Left lung (tissue), 10 donors: ENCODE results near the gene TOP1. TPM values are rescaled to one million over a fixed set of nuclear protein-coding genes. Genes with fewer than 3 reads are reported as not detected.

Experiments
- ATAC-seq: fragments of 200-7000 bp; cut with Tn5 transposase; one replicate; pipeline ENCODE4 v1.9.1; 2020; ENCODE audit warnings: moderate library complexity
- DNase-seq, 4 donors: peaks; one replicate each; pipeline ENCODE4 v3.0.0-alpha.2; 2013 to 2020
- H3K27ac ChIP-seq, 2 donors: fragments of 200-600 bp; sonication (generic) in 1 of 2; one replicate each; pipeline versions ENCODE4 v1.5.0 to v1.8.0; 2020 to 2021
- H3K27me3 ChIP-seq, 2 donors: fragments of 200-600 bp; sonication (generic) in 1 of 2; one replicate each; pipeline versions ENCODE4 v1.5.0 to v1.8.0; 2020 to 2021
- H3K36me3 ChIP-seq, 2 donors: fragments of 200-600 bp; sonication (generic) in 1 of 2; one replicate each; pipeline versions ENCODE4 v1.5.0 to v1.8.0; 2020 to 2021
- H3K4me1 ChIP-seq, 2 donors: fragments of 200-600 bp; one replicate each; pipeline ENCODE4 v1.8.0; 2021
- H3K4me3 ChIP-seq, 2 donors: fragments of 200-600 bp; sonication (generic) in 1 of 2; one replicate each; pipeline versions ENCODE4 v1.5.0 to v1.8.0; 2020 to 2021; ENCODE audit warnings: mild to moderate bottlenecking in 1 of 2
- H3K9me3 ChIP-seq, 2 donors: fragments of 200-600 bp; sonication (generic) in 1 of 2; one replicate each; pipeline versions ENCODE4 v1.5.0 to v1.8.0; 2020 to 2021
- CTCF ChIP-seq, 2 donors: fragments of 200-600 bp; sonication (generic) in 1 of 2; IDR thresholded peaks; one replicate each; pipeline versions ENCODE4 v1.5.0 to v1.8.0; 2021; ENCODE audit warnings: antibody characterized with exemption in 2 of 2
- intact Hi-C, 2 donors: fragments of 100-400 bp; cut with DNase I; formaldehyde crosslinking; loops; one replicate each; pipeline versions ENCODE4 v1.11.2 to v1.14.2; 2022
- microRNA-seq, 2 donors: library from miRNA; unstranded; fragments of <30 nt; microRNA quantifications; one replicate each; pipeline ENCODE4, GENCODE V29; 2019
- polyA plus RNA-seq, 6 donors: library from polyadenylated mRNA; unstranded; fragments of 120-200 nt; gene quantifications; one replicate each; pipeline ENCODE4 v1.2.1, GENCODE V29; 2013; ENCODE audit not compliant: insufficient read length in 6 of 6
- total RNA-seq, 2 donors: library from RNA; stranded (reverse); fragmentation: NEBNext Ultra II Directional; extraction: Animal tissue kit (Norgen Biotek cat#: 25700); gene quantifications; one replicate each; pipeline ENCODE4 v1.2.1, GENCODE V29; 2021
- donor health status: DM: no; HTN: yes; CAD: no.
- donor health status: DM: no; HTN: no; CAD: no.

The TOP1 gene
- total and polyA plus RNA-seq, 8 donors: 68.0 to 99.3 (median 95.5) TPM

GRCh38 chr20:41173791-41174341 is 145.2 kb downstream of the TOP1 start:
- Histone ChIP-seq H3K4me3 (no peak overlapping the region), H3K9me3 (no peaks in the 10 kb centered on the region), H3K27ac (peak overlapping the region in 1 of 2 donors; percentile 30), H3K27me3 (no peaks in the 10 kb centered on the region), H3K36me3 (peaks cover 6 to 59% of the 10 kb centered on the region in 2 donors), H3K4me1 (peaks cover 0 to 17% of the 10 kb centered on the region in 2 donors)
- ATAC-seq (no peak), DNase-seq (no peak)
- intact Hi-C loops: loop anchor here in 1 of 2 donors (2.0 to 10.0 kb wide), 2 partner anchors 51 to 167 kb away; partner anchors contain the start of gene LPIN3
- TF ChIP-seq CTCF (IDR thresholded peaks at IDR 0.05): no peak

Small RNA genes lying within 50 kb of the gene (microRNA-seq; reads per million reads assigned to microRNA genes)
- 0 to 0.14 reads per million in 2 donors for gene MIR6871

Other genes with a start within 250 kb of the TOP1 start
- gene PLCG1, start 108.7 kb downstream of the TOP1 start, total RNA-seq: 100 to 1,000 TPM in 1 of 2 donors, 10 to 100 TPM in 1; 64.9 to 121 TPM
- gene PLCG1, start 108.7 kb downstream of the TOP1 start, polyA plus RNA-seq: 100 to 1,000 TPM; 180 to 251 (median 213) TPM